Activated T-cell treated with anti-CD3 and anti-CD28 coated beads, Interleukin-2, amount 50 U/mL, for 72 hours (primary cell): ENCODE data around the gene RAPGEFL1. TPM values are rescaled to one million over a fixed set of nuclear protein-coding genes. Genes with fewer than 3 reads are reported as not detected.
"Not testable (repeated sequence)": the region's sequence is repeated elsewhere in the genome, so short reads cannot be mapped to it uniquely, and the experiment has no call there.

Experiments
- ATAC-seq, 2 donors: fragments of 150-1000 bp; cut with Tn5 transposase; replicated peaks in 1 of 2; 2 replicates each; pipeline ENCODE4 v1.10.0; 2021; ENCODE audit warnings: moderate library complexity in 2 of 2, mild to moderate bottlenecking in 1 of 2
- DNase-seq, 2 donors: peaks; one replicate each; pipeline ENCODE4 v3.0.0; 2021 to 2022; ENCODE audit warnings: mixed read lengths in 1 of 2
- H3K27ac Mint-ChIP-seq: one replicate; pipeline ENCODE4 v1.8.0; 2022; ENCODE audit warnings: mild to moderate bottlenecking, moderate library complexity, mixed read lengths
- H3K27me3 Mint-ChIP-seq: one replicate; pipeline ENCODE4 v1.8.0; 2022; ENCODE audit warnings: low read depth, mixed read lengths
- H3K36me3 Mint-ChIP-seq, 2 donors: one replicate each; pipeline ENCODE4 v1.8.0; 2022; ENCODE audit warnings: mixed read lengths in 2 of 2, mild to moderate bottlenecking in 1 of 2; ENCODE audit not compliant: insufficient read depth in 2 of 2
- H3K4me1 Mint-ChIP-seq: one replicate; pipeline ENCODE4 v1.8.0; 2022; ENCODE audit warnings: low read depth, mixed read lengths
- H3K4me3 Mint-ChIP-seq, 2 donors: one replicate each; pipeline ENCODE4 v1.8.0; 2022; ENCODE audit warnings: mild to moderate bottlenecking in 2 of 2, mixed read lengths in 2 of 2, moderate library complexity in 2 of 2
- H3K9me3 Mint-ChIP-seq, 2 donors: one replicate each; pipeline ENCODE4 v1.8.0; 2022; ENCODE audit warnings: mixed read lengths in 2 of 2
- total RNA-seq, 2 donors: library from RNA; stranded (reverse); gene quantifications; one replicate each; pipeline ENCODE4 v1.2.3, GENCODE V29; 2022

Gene RAPGEFL1
- 1 to 10 TPM; 3.0 to 6.6 TPM for total RNA-seq

DNA sequence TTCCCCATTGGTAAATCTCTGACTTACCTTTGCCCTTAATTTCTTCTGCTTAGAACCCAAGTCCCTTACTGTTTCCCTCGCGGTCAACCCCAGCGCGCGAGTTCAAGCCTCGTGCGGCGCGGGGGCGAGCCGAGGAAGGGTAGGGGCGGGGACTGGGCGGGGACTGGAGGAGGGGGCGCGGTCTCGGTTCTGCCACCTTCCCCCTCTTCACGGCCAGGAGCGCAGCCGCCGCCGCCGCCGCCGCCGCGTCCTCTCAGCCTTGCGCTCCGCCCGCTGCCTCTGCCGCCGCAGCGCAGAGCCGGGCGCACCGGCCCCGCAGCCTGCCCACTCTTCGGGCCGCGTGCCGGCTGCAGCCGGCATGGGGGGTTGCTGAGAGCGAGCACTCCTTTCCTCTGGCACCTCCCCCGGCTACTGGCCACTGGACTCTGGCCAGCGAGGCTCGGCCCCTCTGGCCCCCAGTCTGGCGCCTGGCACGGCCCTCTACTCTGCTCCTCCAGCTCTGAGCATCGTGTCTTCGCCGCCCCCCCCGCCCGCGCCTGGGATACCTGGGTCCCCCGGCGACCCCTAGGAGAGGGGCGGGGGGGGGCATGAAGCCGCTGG is at the start of gene RAPGEFL1:
Gene RAPGEFL1, plus strand, starts transcription at position 196 of the 600 bp plus-strand sequence. Its CDS starts 392 bp downstream, at position 588.
- no peak within 1 kb of the TSS for H3K27ac Mint-ChIP-seq
- DNase-seq (peak; percentile 84), ATAC-seq (peak; percentile 97)
- H3K4me1 Mint-ChIP-seq: peaks cover 16% of the 10 kb centered on the region
- H3K36me3 Mint-ChIP-seq: peaks cover 3 to 12% of the 10 kb centered on the region in 2 donors
- H3K4me3 Mint-ChIP-seq: peak within 1 kb of the TSS; percentile 61 to 65
- H3K9me3 Mint-ChIP-seq: no peaks in the 10 kb centered on the region
- H3K27me3 Mint-ChIP-seq: no peaks in the 10 kb centered on the region

GRCh38 chr17:40129498-40129897 is 47.8 kb upstream of the RAPGEFL1 start:
- no peak for DNase-seq
- Mint-ChIP-seq H3K27ac (no peak overlapping the region), H3K4me1 (peaks cover 18% of the 10 kb centered on the region), H3K27me3 (no peaks in the 10 kb centered on the region), H3K4me3 (no peak overlapping the region), H3K9me3 (no peaks in the 10 kb centered on the region), H3K36me3 (peaks cover 15 to 48% of the 10 kb centered on the region in 2 donors)
- no peak for ATAC-seq

GRCh38 chr17:40130352-40131042 is 46.8 kb upstream of the RAPGEFL1 start:
- DNase-seq (no peak), ATAC-seq (no peak)
- H3K4me3 Mint-ChIP-seq: no peak overlapping the region
- peaks cover 11% of the 10 kb centered on the region for H3K4me1 Mint-ChIP-seq
- H3K9me3 Mint-ChIP-seq: no peaks in the 10 kb centered on the region
- no peak overlapping the region for H3K27ac Mint-ChIP-seq
- H3K36me3 Mint-ChIP-seq: peaks cover 15 to 52% of the 10 kb centered on the region in 2 donors
- H3K27me3 Mint-ChIP-seq: no peaks in the 10 kb centered on the region

GRCh38 chr17:40134184-40134583 is 43.1 kb upstream of the RAPGEFL1 start:
- H3K27ac Mint-ChIP-seq: peak overlapping the region; percentile 66
- H3K4me3 Mint-ChIP-seq: no peak overlapping the region
- H3K36me3 Mint-ChIP-seq: peaks cover 5 to 39% of the 10 kb centered on the region in 2 donors
- H3K9me3 Mint-ChIP-seq: no peaks in the 10 kb centered on the region
- DNase-seq: no peak
- H3K4me1 Mint-ChIP-seq: peaks cover 35% of the 10 kb centered on the region
- H3K27me3 Mint-ChIP-seq: no peaks in the 10 kb centered on the region
- ATAC-seq: no peak

DNA sequence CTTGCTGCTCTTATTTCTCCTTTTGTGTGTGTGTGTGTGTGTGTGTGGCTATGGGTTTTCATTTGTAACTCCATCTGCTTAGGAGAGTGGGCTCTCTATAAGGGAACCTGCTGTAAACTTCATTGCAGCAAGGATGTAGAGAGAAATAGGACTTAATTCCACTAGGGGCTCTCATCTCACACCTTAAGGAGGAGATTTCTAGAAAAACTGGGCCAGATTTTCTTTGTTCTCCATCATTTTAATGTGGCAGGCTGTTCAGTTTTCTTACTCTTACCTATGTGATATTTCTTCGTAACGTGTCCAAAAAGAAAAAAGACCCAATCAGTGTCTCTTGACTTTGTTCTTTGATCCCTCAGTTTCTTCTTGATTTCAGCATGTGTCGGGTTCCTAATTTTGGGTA is 41.5 kb upstream of the RAPGEFL1 start:
- Mint-ChIP-seq H3K36me3 (peaks cover 6 to 34% of the 10 kb centered on the region in 2 donors), H3K4me3 (no peak overlapping the region), H3K9me3 (no peaks in the 10 kb centered on the region), H3K4me1 (peaks cover 41% of the 10 kb centered on the region), H3K27me3 (no peaks in the 10 kb centered on the region), H3K27ac (peak overlapping the region; percentile 83)
- no peak for DNase-seq
- ATAC-seq: no peak

GRCh38 chr17:40139566-40140058 is 37.7 kb upstream of the RAPGEFL1 start:
- peak overlapping the region; percentile 96 to 99 for H3K4me3 Mint-ChIP-seq
- peak in 1 of 2 donors; percentile 12 for ATAC-seq
- no peaks in the 10 kb centered on the region for H3K9me3 Mint-ChIP-seq
- H3K36me3 Mint-ChIP-seq: peaks cover 9 to 20% of the 10 kb centered on the region in 2 donors
- peaks cover 53% of the 10 kb centered on the region for H3K4me1 Mint-ChIP-seq
- peak; percentile 23 to 24 for DNase-seq
- peak overlapping the region; percentile 99 for H3K27ac Mint-ChIP-seq
- no peaks in the 10 kb centered on the region for H3K27me3 Mint-ChIP-seq

- ATAC-seq, DNase-seq, H3K27me3 Mint-ChIP-seq, H3K9me3 Mint-ChIP-seq: not testable (repeated sequence)
- Mint-ChIP-seq H3K27ac (peak overlapping the region; percentile 36), H3K4me1 (peaks cover 52% of the 10 kb centered on the region), H3K4me3 (peak overlapping the region in 1 of 2 donors; percentile 44), H3K36me3 (peaks cover 14 to 24% of the 10 kb centered on the region in 2 donors)
Measured at GRCh38 chr17:40143166-40143565, 34.1 kb upstream of the RAPGEFL1 start.

DNA sequence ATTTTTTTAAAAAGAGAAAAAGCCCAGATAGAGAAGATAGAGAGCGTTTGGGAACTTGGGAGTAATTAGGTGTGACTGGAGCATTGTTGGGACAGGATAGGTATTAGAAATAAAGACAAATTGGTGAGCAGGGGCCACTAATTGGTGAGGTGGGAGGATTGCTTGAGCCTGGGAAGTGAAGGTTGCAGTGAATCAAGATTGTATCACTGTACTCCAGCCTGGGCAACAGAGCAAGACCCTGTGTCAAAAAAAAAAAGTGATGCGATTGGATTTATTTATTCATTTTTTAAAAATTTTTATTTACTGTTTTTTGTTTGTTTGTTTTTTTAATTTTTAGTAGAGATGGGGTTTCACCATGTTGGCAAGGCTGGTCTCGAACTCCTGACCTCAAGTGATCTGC is 31.8 kb upstream of the RAPGEFL1 start:
- H3K27ac Mint-ChIP-seq: no peak overlapping the region
- H3K4me1 Mint-ChIP-seq: peaks cover 50% of the 10 kb centered on the region
- H3K4me3 Mint-ChIP-seq: no peak overlapping the region
- H3K36me3 Mint-ChIP-seq: peaks cover 17 to 39% of the 10 kb centered on the region in 2 donors
- no peak for DNase-seq
- ATAC-seq: no peak
- no peaks in the 10 kb centered on the region for H3K27me3 Mint-ChIP-seq
- H3K9me3 Mint-ChIP-seq: no peaks in the 10 kb centered on the region

DNA sequence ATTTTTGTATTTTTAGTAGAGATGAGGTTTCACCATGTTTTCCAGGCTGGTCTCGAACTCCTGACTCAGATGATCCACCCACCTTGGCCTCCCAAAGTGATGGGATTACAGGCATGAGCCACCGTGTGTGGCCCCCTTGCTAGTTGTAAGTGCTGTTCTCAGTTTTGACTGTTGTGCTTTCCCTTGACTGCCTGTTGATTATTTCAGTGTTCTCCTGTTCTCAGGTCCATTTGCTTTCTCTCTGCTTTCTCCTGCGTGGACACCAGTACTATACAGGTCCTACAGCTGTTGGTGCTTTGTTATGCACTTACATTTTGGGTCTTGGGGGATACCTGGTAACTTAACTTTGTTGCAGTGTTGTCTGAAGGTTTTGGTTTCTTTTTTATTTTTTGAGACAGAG is 28.7 kb upstream of the RAPGEFL1 start:
- H3K9me3 Mint-ChIP-seq: peaks cover 2% of the 10 kb centered on the region in 2 donors
- ATAC-seq (no peak), DNase-seq (no peak)
- peaks cover 12 to 32% of the 10 kb centered on the region in 2 donors for H3K36me3 Mint-ChIP-seq
- H3K27me3 Mint-ChIP-seq: no peaks in the 10 kb centered on the region
- peak overlapping the region in 1 of 2 donors; percentile 15 for H3K4me3 Mint-ChIP-seq
- H3K27ac Mint-ChIP-seq: peak overlapping the region; percentile 16
- peaks cover 52% of the 10 kb centered on the region for H3K4me1 Mint-ChIP-seq

- DNase-seq (no peak), ATAC-seq (no peak)
- no peak overlapping the region for H3K4me3 Mint-ChIP-seq
- peaks cover 65% of the 10 kb centered on the region for H3K4me1 Mint-ChIP-seq
- H3K27me3 Mint-ChIP-seq: no peaks in the 10 kb centered on the region
- H3K36me3 Mint-ChIP-seq: peaks cover 16 to 34% of the 10 kb centered on the region in 2 donors
- peak overlapping the region; percentile 25 for H3K27ac Mint-ChIP-seq
- peaks cover 2% of the 10 kb centered on the region in 2 donors for H3K9me3 Mint-ChIP-seq
Measured at GRCh38 chr17:40150276-40150675, 27.0 kb upstream of the RAPGEFL1 start.

DNA sequence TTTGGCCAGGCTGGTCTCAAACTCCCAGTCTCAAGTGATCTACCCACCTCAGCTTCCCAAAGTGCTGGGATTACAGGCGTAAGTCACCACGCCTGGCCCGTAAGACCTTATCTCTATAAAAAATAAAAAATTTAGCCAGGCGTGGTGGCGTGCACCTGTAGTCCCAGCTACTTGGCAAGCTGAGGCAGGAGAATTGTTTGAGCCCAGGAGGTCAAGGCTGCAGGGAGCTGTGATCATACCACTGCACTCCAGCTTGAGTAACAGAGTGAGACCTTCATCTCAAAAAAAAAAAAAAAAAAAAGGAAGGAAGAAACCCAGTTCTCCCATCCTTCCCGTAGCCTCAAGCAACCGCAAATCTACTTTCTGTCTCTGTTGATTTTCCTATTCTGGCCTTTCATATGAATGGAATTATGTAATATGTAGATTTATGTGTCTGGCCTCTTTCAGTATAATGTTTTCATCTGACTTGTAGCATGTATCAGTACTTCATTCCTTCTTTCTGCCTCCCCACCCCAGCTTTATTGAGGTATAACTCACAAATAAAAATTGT is 25.8 kb upstream of the RAPGEFL1 start:
- H3K27ac Mint-ChIP-seq: peak overlapping the region; percentile 86
- H3K36me3 Mint-ChIP-seq: peaks cover 14 to 33% of the 10 kb centered on the region in 2 donors
- DNase-seq (no peak), ATAC-seq (no peak)
- H3K4me1 Mint-ChIP-seq: peaks cover 66% of the 10 kb centered on the region
- no peak overlapping the region for H3K4me3 Mint-ChIP-seq
- no peaks in the 10 kb centered on the region for H3K27me3 Mint-ChIP-seq
- H3K9me3 Mint-ChIP-seq: peaks cover 2% of the 10 kb centered on the region in 2 donors

DNA sequence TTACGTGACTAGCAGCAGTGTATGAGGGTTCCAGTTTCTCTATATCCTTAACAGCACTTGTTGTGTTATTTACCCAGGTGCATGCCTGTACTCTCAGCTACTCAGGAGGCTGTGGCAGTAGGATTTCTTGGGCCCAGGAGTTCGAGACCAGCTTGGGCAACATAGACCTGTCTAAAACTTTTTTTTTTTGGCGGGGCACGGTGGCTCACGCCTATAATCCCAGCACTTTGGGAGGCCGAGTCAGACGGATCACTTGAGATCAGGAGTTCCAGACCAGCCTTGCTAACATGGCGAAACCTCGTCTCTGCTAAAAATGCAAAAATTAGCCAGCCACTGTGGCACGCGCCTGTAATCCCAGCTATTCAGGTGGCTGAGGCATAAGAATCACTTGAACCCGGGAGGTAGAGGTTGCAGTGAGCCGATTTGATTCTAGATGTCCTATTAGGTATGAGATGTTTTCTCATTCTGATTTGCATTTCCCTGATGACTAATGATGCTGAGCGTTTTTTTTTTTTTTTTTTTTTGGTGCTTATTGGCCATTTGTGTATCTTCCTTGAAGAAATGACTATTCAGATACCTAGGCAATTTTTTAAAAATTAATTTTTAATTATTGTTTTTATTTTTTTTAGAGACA is 23.6 kb upstream of the RAPGEFL1 start:
- H3K27ac Mint-ChIP-seq: peak overlapping the region; percentile 100
- ATAC-seq (peak; percentile 28 to 41), DNase-seq (peak; percentile 35 to 51)
- H3K4me3 Mint-ChIP-seq: peak overlapping the region; percentile 40 to 91
- no peaks in the 10 kb centered on the region for H3K27me3 Mint-ChIP-seq
- peaks cover 51% of the 10 kb centered on the region for H3K4me1 Mint-ChIP-seq
- H3K36me3 Mint-ChIP-seq: peaks cover 11 to 31% of the 10 kb centered on the region in 2 donors
- peaks cover 2% of the 10 kb centered on the region in 2 donors for H3K9me3 Mint-ChIP-seq

- DNase-seq (no peak), ATAC-seq (no peak)
- H3K4me1 Mint-ChIP-seq: peaks cover 34% of the 10 kb centered on the region
- no peaks in the 10 kb centered on the region for H3K27me3 Mint-ChIP-seq
- peaks cover 12 to 19% of the 10 kb centered on the region in 2 donors for H3K36me3 Mint-ChIP-seq
- H3K27ac Mint-ChIP-seq: peak overlapping the region; percentile 74
- H3K4me3 Mint-ChIP-seq: no peak overlapping the region
- H3K9me3 Mint-ChIP-seq: peaks cover 2% of the 10 kb centered on the region in 2 donors
Measured at GRCh38 chr17:40157973-40158372, 19.3 kb upstream of the RAPGEFL1 start.
